Mesendoderm (in vitro differentiated cells): ENCODE data around the gene CA5B.
"Not testable (repeated sequence)": the region's sequence is repeated elsewhere in the genome, so short reads cannot be mapped to it uniquely, and the experiment has no call there.

Experiments used
- DNase-seq: peaks from one replicate; pipeline ENCODE4 v3.0.0; 2013
- H2AK5ac ChIP-seq: 2 replicates; pipeline ENCODE4 v1.6.1; 2013; ENCODE audit warnings: low read length, inconsistent platforms
- H2BK120ac ChIP-seq: 2 replicates; pipeline ENCODE4 v1.6.1; 2013; ENCODE audit warnings: low read depth, mild to moderate bottlenecking, low read length, moderate library complexity, mixed read lengths
- H2BK15ac ChIP-seq: replicated peaks from 2 replicates; pipeline ENCODE4 v1.6.1; 2013; ENCODE audit warnings: low read depth, mild to moderate bottlenecking, moderate library complexity
- H2BK5ac ChIP-seq: 2 replicates; pipeline ENCODE4 v1.6.1; 2013; ENCODE audit warnings: low read length, inconsistent platforms
- H3K18ac ChIP-seq: 2 replicates; pipeline ENCODE4 v1.6.1; 2013; ENCODE audit warnings: mild to moderate bottlenecking, low read length, mixed read lengths
- H3K23ac ChIP-seq: one replicate; pipeline ENCODE4 v1.6.1; 2013; ENCODE audit warnings: low read length
- H3K27ac ChIP-seq: 2 replicates; pipeline ENCODE4 v1.5.1; 2013; ENCODE audit warnings: low read depth, mild to moderate bottlenecking, inconsistent platforms, low read length, moderate library complexity
- H3K27me3 ChIP-seq: 2 replicates; pipeline ENCODE4 v1.6.1; 2013; ENCODE audit warnings: low read length, control low read depth, mild to moderate bottlenecking, inconsistent platforms; ENCODE audit not compliant: insufficient read depth, poor library complexity
- H3K36me3 ChIP-seq: 2 replicates; pipeline ENCODE4 v1.6.1; 2013; ENCODE audit warnings: low read length, inconsistent platforms; ENCODE audit not compliant: control insufficient read depth, insufficient read depth
- H3K4ac ChIP-seq: one replicate; pipeline ENCODE4 v1.6.1; 2013; ENCODE audit warnings: low read depth, mild to moderate bottlenecking, low read length, moderate library complexity
- H3K4me1 ChIP-seq: 2 replicates; pipeline ENCODE4 v1.6.1; 2013; ENCODE audit warnings: low read depth, low read length, inconsistent platforms; ENCODE audit not compliant: control insufficient read depth
- H3K4me2 ChIP-seq: 2 replicates; pipeline ENCODE4 v1.6.1; 2013; ENCODE audit warnings: low read length
- H3K4me3 ChIP-seq: 2 replicates; pipeline ENCODE4 v1.5.1; 2013; ENCODE audit warnings: mild to moderate bottlenecking, low read length
- H3K56ac ChIP-seq: one replicate; pipeline ENCODE4 v1.6.1; 2013; ENCODE audit warnings: low read length
- H3K79me1 ChIP-seq: 2 replicates; pipeline ENCODE4 v1.6.1; 2013; ENCODE audit warnings: low read length, inconsistent platforms
- H3K79me2 ChIP-seq: 2 replicates; pipeline ENCODE4 v1.6.1; 2013; ENCODE audit warnings: mild to moderate bottlenecking, low read length; ENCODE audit not compliant: control insufficient read depth, insufficient read depth
- H3K9ac ChIP-seq: 2 replicates; pipeline ENCODE4 v1.6.1; 2013; ENCODE audit warnings: low read length, inconsistent platforms
- H4K5ac ChIP-seq: one replicate; pipeline ENCODE4 v1.6.1; 2013; ENCODE audit warnings: low read length
- H4K8ac ChIP-seq: one replicate; pipeline ENCODE4 v1.6.1; 2013; ENCODE audit warnings: low read depth, mild to moderate bottlenecking, control low read depth, low read length, moderate library complexity
- WGBS: extraction: QIAGEN DNeasy Blood & Tissue Kit; methylation state at CpG from one replicate; pipeline ENCODE4 v1.1.7; 2013; ENCODE audit warnings: low lambda C conversion rate, missing lambda C conversion rate; ENCODE audit not compliant: insufficient coverage; ENCODE audit errors: extremely low coverage; 5-methylcytosine and 5-hydroxymethylcytosine counted together

Gene CA5B

DNA sequence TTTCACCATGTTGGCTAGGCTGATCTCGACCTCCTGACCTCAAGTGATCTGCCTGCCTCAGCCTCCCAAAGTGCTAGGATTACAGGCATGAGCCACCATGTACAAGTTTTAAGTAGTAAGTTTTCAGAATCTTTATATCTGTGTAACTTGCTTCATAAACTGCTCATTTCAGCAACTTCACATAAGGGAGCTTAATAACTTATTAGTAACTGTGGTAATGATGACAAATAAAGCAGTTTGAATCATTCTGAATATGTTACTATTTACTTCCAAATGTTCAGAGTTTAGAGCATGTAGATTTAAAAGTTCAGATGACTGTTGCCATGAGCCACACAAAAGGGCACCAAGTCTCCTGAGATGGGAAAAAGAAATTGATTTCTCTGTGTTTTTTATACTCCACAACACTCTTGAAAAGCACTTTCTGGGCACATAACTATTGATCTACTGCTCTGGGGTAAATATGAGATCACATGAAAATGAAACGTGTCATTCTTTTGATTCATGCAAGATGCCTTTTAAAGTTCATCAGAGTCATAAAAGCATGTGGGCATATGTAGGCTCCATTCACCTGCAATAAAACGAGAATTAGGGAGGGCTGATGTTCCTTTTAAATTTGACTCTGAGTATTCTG is 14.1 kb upstream of the CA5B start:
- no CpG with 5 or more reads among the region's 3 CpGs for WGBS
- H3K4me1 ChIP-seq, result no peaks in the 10 kb centered on the region
- H3K27me3 ChIP-seq, result no peaks in the 10 kb centered on the region
- H3K18ac ChIP-seq, result no peak overlapping the region
- H4K5ac ChIP-seq, result no peak overlapping the region
- H4K8ac ChIP-seq, result no peak overlapping the region
- H3K9ac ChIP-seq, result no peak overlapping the region
- DNase-seq, result no peak
- H3K79me2 ChIP-seq, result no peaks in the 10 kb centered on the region
- H2AK5ac ChIP-seq, result no peak overlapping the region
- no peak overlapping the region for H3K23ac ChIP-seq
- H3K27ac ChIP-seq, result no peak overlapping the region
- no peak overlapping the region for H2BK15ac ChIP-seq
- no peak overlapping the region for H2BK5ac ChIP-seq
- H3K4me3 ChIP-seq, result no peak overlapping the region
- H3K4me2 ChIP-seq, result no peak overlapping the region
- H2BK120ac ChIP-seq, result no peak overlapping the region
- no peak overlapping the region for H3K56ac ChIP-seq
- H3K36me3 ChIP-seq, result no peaks in the 10 kb centered on the region
- H3K4ac ChIP-seq, result no peak overlapping the region
- H3K79me1 ChIP-seq, result no peaks in the 10 kb centered on the region

DNA sequence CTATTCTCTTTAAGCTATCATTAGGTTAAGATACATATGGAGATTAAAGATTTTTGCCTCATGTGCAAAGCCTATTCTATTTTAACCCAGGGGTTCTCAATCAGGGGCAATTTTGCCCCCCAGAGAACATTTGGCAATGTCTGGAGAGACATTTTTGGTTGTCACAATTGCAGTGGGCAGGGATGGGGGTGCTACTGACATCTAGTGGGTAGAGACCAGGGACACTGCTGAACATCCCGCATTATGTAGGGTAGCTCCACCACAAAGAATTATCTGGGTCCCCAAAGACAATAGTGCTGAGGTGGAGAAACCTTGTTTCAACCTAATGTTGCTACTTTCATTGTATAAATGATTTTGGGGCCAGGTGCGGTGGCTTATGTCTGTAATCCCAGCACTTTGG is 13.2 kb upstream of the CA5B start:
- Histone ChIP-seq H3K23ac (no peak overlapping the region), H2BK120ac (no peak overlapping the region), H3K4ac (no peak overlapping the region), H3K4me2 (no peak overlapping the region), H3K27me3 (no peaks in the 10 kb centered on the region), H4K5ac (no peak overlapping the region), H3K56ac (no peak overlapping the region), H2BK5ac (no peak overlapping the region), H3K79me2 (no peaks in the 10 kb centered on the region), H3K36me3 (no peaks in the 10 kb centered on the region), H3K18ac (no peak overlapping the region), H2AK5ac (no peak overlapping the region), H3K79me1 (no peaks in the 10 kb centered on the region), H2BK15ac (no peak overlapping the region), H3K4me3 (no peak overlapping the region), H3K4me1 (no peaks in the 10 kb centered on the region), H3K9ac (no peak overlapping the region), H4K8ac (no peak overlapping the region), H3K27ac (no peak overlapping the region)
- WGBS, result no CpG with 5 or more reads among the region's 2 CpGs
- no peak for DNase-seq

DNA sequence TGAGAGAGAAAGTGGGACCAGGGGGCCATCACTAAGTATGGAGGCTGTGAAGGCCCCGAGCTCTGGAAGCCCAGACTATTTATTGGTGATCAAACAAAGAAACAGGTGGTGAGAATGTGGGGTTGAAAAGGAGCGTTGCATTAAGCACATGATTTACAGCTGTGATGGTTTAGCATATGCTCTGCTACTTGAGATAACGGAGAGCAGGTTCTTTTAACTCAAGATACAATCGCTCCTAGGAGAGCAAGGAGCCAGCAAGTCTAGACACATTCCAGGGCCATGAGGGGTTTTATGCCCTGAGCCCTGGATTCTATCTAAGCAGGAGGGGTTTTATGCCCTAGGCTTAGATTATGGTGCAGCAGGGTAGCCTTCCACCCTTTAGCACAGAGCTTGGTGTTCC is 6.7 kb upstream of the CA5B start:
- H3K79me1 ChIP-seq, H3K36me3 ChIP-seq, H2BK5ac ChIP-seq, H3K4me1 ChIP-seq, H3K27me3 ChIP-seq, H3K4ac ChIP-seq, H3K4me3 ChIP-seq, H4K5ac ChIP-seq, H2BK120ac ChIP-seq, DNase-seq, H3K23ac ChIP-seq, H3K79me2 ChIP-seq, H4K8ac ChIP-seq, H3K18ac ChIP-seq, H2AK5ac ChIP-seq, H3K9ac ChIP-seq, H3K4me2 ChIP-seq, H2BK15ac ChIP-seq, H3K56ac ChIP-seq, H3K27ac ChIP-seq: not testable (repeated sequence)
- WGBS, result no CpG with 5 or more reads among the region's 4 CpGs

DNA sequence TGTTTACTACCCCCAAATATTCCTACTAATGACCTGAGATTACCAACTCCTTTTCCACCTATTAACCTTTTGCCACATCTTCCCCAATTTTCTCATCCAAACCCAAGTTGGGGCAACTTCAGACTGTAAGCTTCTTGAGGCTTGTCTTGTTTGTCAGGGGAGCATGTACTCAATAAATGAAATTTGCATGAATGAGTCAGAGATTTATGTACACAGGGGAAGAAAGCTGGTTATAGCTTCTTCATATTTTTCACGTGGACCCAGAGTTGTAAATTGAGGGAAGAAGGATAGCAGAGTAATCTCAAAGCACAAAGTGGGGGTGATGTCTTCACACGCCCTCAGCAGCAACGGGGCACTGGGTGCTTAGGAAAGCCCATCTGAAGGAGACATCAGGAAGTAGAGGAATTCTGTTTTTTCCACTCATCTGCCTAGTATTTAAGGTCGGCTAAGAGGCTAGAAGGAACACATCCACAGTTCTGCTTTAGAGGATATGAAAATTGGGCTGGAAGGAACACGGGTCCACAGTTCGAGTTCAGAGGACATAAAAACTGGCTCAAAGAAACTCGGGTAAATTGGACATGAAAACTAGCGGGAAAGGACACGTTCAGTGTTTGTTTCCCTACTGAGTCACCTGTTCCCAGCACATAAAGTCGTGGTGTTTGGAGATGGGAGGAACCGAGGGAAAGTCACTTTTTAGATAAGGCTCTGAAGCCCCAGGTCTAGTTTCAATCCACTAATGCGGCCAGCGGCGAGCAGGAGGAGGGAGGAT is 696 bp upstream of the CA5B start:
- no peak overlapping the region for H2AK5ac ChIP-seq
- H3K9ac ChIP-seq, result no peak overlapping the region
- H3K79me1 ChIP-seq, result no peaks in the 10 kb centered on the region
- H2BK15ac ChIP-seq, result no peak overlapping the region
- no peak overlapping the region for H3K23ac ChIP-seq
- H3K27me3 ChIP-seq, result no peaks in the 10 kb centered on the region
- H4K5ac ChIP-seq, result no peak overlapping the region
- H3K18ac ChIP-seq, result no peak overlapping the region
- no peak for DNase-seq
- no peak overlapping the region for H3K27ac ChIP-seq
- H4K8ac ChIP-seq, result no peak overlapping the region
- H3K36me3 ChIP-seq, result no peaks in the 10 kb centered on the region
- H3K56ac ChIP-seq, result no peak overlapping the region
- H2BK5ac ChIP-seq, result no peak overlapping the region
- no CpG with 5 or more reads among the region's 14 CpGs for WGBS
- H3K79me2 ChIP-seq, result no peaks in the 10 kb centered on the region
- no peak overlapping the region for H2BK120ac ChIP-seq
- no peak overlapping the region for H3K4me3 ChIP-seq
- no peak overlapping the region for H3K4ac ChIP-seq
- no peaks in the 10 kb centered on the region for H3K4me1 ChIP-seq
- no peak overlapping the region for H3K4me2 ChIP-seq

DNA sequence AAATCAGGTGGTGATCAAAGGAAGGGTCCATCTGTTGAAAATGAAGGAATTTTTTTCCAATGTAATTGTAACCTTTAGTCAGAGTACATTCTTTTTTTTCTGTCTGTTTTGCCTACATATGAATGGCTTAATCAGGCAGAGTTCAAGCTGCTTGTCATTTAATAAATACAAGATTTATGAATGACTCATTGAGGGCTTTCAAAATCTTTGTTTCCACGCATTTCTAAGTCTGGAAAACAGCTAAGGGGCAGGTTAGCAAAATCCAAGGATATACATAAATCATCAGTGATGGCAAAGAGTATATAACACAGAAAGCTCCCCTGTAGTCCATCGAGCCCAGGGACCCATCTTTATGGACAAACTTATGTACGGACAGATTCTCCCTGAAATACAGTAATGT is 1.8 kb downstream of the CA5B start:
- Histone ChIP-seq H3K56ac (no peak overlapping the region), H3K23ac (no peak overlapping the region), H4K5ac (no peak overlapping the region), H3K27ac (no peak overlapping the region), H3K4ac (no peak overlapping the region), H4K8ac (no peak overlapping the region), H2BK5ac (no peak overlapping the region), H3K79me2 (no peaks in the 10 kb centered on the region), H2AK5ac (no peak overlapping the region), H3K4me2 (no peak overlapping the region), H2BK15ac (no peak overlapping the region), H3K4me1 (no peaks in the 10 kb centered on the region), H3K36me3 (no peaks in the 10 kb centered on the region), H3K4me3 (no peak overlapping the region), H3K27me3 (no peaks in the 10 kb centered on the region), H3K9ac (no peak overlapping the region), H3K18ac (no peak overlapping the region), H3K79me1 (no peaks in the 10 kb centered on the region), H2BK120ac (no peak overlapping the region)
- no peak for DNase-seq
- no CpG with 5 or more reads among the region's 3 CpGs for WGBS
